Measurements from ENCODE around the gene CACNA1A.

The CACNA1A gene

GRCh38 chr19:13356686-13357280, 149.5 kb downstream of the CACNA1A start:
- ChIA-PET CTCF (no interaction called here), POLR2A (no interaction called here)
- TF ChIP-seq ARNT (IDR thresholded peaks at IDR 0.05) (no peak), CTBP1 (IDR thresholded peaks at IDR 0.05; ENCODE audit: borderline replicate concordance) (no peak), L3MBTL2 (conservative IDR thresholded peaks at IDR 0.05) (no peak), SUZ12 (IDR thresholded peaks at IDR 0.05) (no peak), FOXK2 (IDR thresholded peaks at IDR 0.05) (no peak), LEF1 (IDR thresholded peaks at IDR 0.05; ENCODE audit: borderline replicate concordance) (no peak), HDGF (IDR thresholded peaks at IDR 0.05; ENCODE audit: borderline replicate concordance) (no peak), FOXM1 (IDR thresholded peaks at IDR 0.05; ENCODE audit: borderline replicate concordance) (no peak), SP1 (IDR thresholded peaks at IDR 0.05) (no peak), PKNOX1 (IDR thresholded peaks at IDR 0.05) (no peak), ZNF384 (IDR thresholded peaks at IDR 0.05) (no peak), TARDBP (IDR thresholded peaks at IDR 0.05) (no peak)
- DNase-seq (ENCODE audit: extremely low spot score) = no peak

- CTCF ChIA-PET = no interaction called here
- POLR2A ChIA-PET = no interaction called here
- no peak for TF ChIP-seq ARNT (IDR thresholded peaks at IDR 0.05)
- TF ChIP-seq FOXM1 (IDR thresholded peaks at IDR 0.05; ENCODE audit: borderline replicate concordance) = no peak
- TF ChIP-seq ZNF384 (IDR thresholded peaks at IDR 0.05) = no peak
- no peak for TF ChIP-seq FOXA1 (IDR thresholded peaks at IDR 0.05)
- no peak for TF ChIP-seq SP1 (IDR thresholded peaks at IDR 0.05)
- no peak for TF ChIP-seq SUZ12 (IDR thresholded peaks at IDR 0.05)
- no peak for TF ChIP-seq FOXK2 (IDR thresholded peaks at IDR 0.05)
- TF ChIP-seq PKNOX1 (IDR thresholded peaks at IDR 0.05) = no peak
- no peak for TF ChIP-seq TARDBP (IDR thresholded peaks at IDR 0.05)
- DNase-seq (ENCODE audit: extremely low spot score) = no peak
Observed at GRCh38 chr19:13356185-13356584, 150.1 kb downstream of the CACNA1A start.

- POLR2A ChIA-PET = no interaction called here
- no peak for TF ChIP-seq L3MBTL2 (conservative IDR thresholded peaks at IDR 0.05)
- TF ChIP-seq CTBP1 (IDR thresholded peaks at IDR 0.05; ENCODE audit: borderline replicate concordance) = no peak
- no peak for TF ChIP-seq BHLHE40 (IDR thresholded peaks at IDR 0.05; ENCODE audit: borderline replicate concordance)
- TF ChIP-seq LEF1 (IDR thresholded peaks at IDR 0.05; ENCODE audit: borderline replicate concordance) = no peak
- CTCF ChIA-PET = no interaction called here
- DNase-seq (ENCODE audit: extremely low spot score) = no peak
Observed at GRCh38 chr19:13355356-13355755, 150.9 kb downstream of the CACNA1A start.

GRCh38 chr19:13353625-13354024, 152.7 kb downstream of the CACNA1A start:
- no peak for DNase-seq (ENCODE audit: extremely low spot score)
- no peak for TF ChIP-seq ELF4 (IDR thresholded peaks at IDR 0.05)
- no peak for TF ChIP-seq FOXA1 (IDR thresholded peaks at IDR 0.05)
- TF ChIP-seq SUZ12 (IDR thresholded peaks at IDR 0.05) = no peak
- no peak for TF ChIP-seq SP1 (IDR thresholded peaks at IDR 0.05)
- no peak for TF ChIP-seq PKNOX1 (IDR thresholded peaks at IDR 0.05)
- TF ChIP-seq L3MBTL2 (conservative IDR thresholded peaks at IDR 0.05) = no peak
- TF ChIP-seq ARNT (IDR thresholded peaks at IDR 0.05) = no peak
- TF ChIP-seq LEF1 (IDR thresholded peaks at IDR 0.05; ENCODE audit: borderline replicate concordance) = no peak
- TF ChIP-seq NFRKB (IDR thresholded peaks at IDR 0.05) = no peak
- TF ChIP-seq ZNF384 (IDR thresholded peaks at IDR 0.05) = no peak
- TF ChIP-seq BHLHE40 (IDR thresholded peaks at IDR 0.05; ENCODE audit: borderline replicate concordance) = no peak
- no peak for TF ChIP-seq HDGF (IDR thresholded peaks at IDR 0.05; ENCODE audit: borderline replicate concordance)
- no peak for TF ChIP-seq CTBP1 (IDR thresholded peaks at IDR 0.05; ENCODE audit: borderline replicate concordance)
- POLR2A ChIA-PET = interaction anchor here (0.8 kb wide), 1 partner anchor 18 kb away, joined by 3 read pairs; no protein-coding TSS in a partner anchor
- CTCF ChIA-PET = no interaction called here

GRCh38 chr19:13350759-13351158, 155.5 kb downstream of the CACNA1A start:
- POLR2A ChIA-PET = no interaction called here
- DNase-seq (ENCODE audit: extremely low spot score) = no peak
- TF ChIP-seq FOXK2 (IDR thresholded peaks at IDR 0.05) = no peak
- CTCF ChIA-PET = no interaction called here

- no peak for TF ChIP-seq TARDBP (IDR thresholded peaks at IDR 0.05)
- no peak for TF ChIP-seq CTBP1 (IDR thresholded peaks at IDR 0.05; ENCODE audit: borderline replicate concordance)
- no peak for TF ChIP-seq FOXM1 (IDR thresholded peaks at IDR 0.05; ENCODE audit: borderline replicate concordance)
- TF ChIP-seq PKNOX1 (IDR thresholded peaks at IDR 0.05) = no peak
- no peak for TF ChIP-seq ARNT (IDR thresholded peaks at IDR 0.05)
- ChIA-PET CTCF (interaction anchor here (0.6 kb wide), 1 partner anchor 198 kb away, joined by 8 read pairs; no protein-coding TSS in a partner anchor), POLR2A (no interaction called here)
- DNase-seq (ENCODE audit: extremely low spot score) = no peak
Observed at GRCh38 chr19:13350072-13350471, 156.2 kb downstream of the CACNA1A start.

- ChIA-PET CTCF (no interaction called here), POLR2A (no interaction called here)
- TF ChIP-seq FOXA1 (IDR thresholded peaks at IDR 0.05) = no peak
- no peak for TF ChIP-seq NFRKB (IDR thresholded peaks at IDR 0.05)
- no peak for TF ChIP-seq HDGF (IDR thresholded peaks at IDR 0.05; ENCODE audit: borderline replicate concordance)
- TF ChIP-seq CTBP1 (IDR thresholded peaks at IDR 0.05; ENCODE audit: borderline replicate concordance) = no peak
- no peak for TF ChIP-seq PKNOX1 (IDR thresholded peaks at IDR 0.05)
- no peak for TF ChIP-seq L3MBTL2 (conservative IDR thresholded peaks at IDR 0.05)
- no peak for TF ChIP-seq TARDBP (IDR thresholded peaks at IDR 0.05)
- TF ChIP-seq ARNT (IDR thresholded peaks at IDR 0.05) = no peak
- no peak for TF ChIP-seq ELF4 (IDR thresholded peaks at IDR 0.05)
- no peak for DNase-seq (ENCODE audit: extremely low spot score)
Observed at GRCh38 chr19:13347367-13347766, 158.9 kb downstream of the CACNA1A start.
